IPS DF 4.7 (cell line): ENCODE data around the gene PHF13.
"Not testable (repeated sequence)": the region's sequence is repeated elsewhere in the genome, so short reads cannot be mapped to it uniquely, and the experiment has no call there.

ENCODE experiments used
- DNase-seq: peaks from one replicate; pipeline ENCODE4 v3.0.0-alpha.2; 2013; ENCODE audit warnings: low spot score; ENCODE audit errors: extremely low read depth

PHF13 gene

GRCh38 chr1:6586404-6586816 lies 27.1 kb upstream of the PHF13 start:
- DNase-seq, result no peak

DNA sequence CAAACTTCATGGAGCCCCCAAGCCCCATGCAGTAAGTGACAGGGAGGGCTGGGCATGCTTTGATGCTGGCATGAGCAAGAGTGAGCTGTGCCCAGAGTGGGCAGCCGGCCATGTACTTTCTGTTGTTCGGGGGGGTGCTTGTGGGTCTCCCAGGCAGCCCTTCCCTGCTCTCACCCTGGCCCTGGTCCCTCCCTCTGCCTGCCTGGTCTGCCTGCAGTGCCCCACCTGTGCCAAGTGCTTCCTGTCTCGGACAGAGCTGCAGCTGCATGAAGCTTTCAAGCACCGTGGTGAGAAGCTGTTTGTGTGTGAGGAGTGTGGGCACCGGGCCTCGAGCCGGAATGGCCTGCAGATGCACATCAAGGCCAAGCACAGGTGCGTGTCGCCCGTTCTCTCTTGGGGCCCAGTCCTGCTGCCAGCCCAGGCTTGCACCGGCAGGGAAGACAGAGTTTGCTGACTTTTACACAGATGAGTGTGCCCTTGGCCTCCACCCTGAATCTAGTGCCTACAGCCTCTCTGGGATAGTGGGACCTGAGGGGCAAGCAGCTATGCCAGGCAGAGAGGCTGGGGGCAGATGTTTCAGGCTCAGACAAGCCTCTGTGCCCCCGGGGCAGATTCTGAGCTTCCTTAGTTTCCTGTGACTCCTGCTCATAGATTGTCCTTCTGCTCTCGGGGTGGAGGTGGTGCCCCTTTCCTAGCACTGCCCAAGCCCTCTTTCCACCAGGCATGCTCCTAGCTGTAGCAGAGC lies 26.1 kb upstream of the PHF13 start:
- no peak for DNase-seq

DNA sequence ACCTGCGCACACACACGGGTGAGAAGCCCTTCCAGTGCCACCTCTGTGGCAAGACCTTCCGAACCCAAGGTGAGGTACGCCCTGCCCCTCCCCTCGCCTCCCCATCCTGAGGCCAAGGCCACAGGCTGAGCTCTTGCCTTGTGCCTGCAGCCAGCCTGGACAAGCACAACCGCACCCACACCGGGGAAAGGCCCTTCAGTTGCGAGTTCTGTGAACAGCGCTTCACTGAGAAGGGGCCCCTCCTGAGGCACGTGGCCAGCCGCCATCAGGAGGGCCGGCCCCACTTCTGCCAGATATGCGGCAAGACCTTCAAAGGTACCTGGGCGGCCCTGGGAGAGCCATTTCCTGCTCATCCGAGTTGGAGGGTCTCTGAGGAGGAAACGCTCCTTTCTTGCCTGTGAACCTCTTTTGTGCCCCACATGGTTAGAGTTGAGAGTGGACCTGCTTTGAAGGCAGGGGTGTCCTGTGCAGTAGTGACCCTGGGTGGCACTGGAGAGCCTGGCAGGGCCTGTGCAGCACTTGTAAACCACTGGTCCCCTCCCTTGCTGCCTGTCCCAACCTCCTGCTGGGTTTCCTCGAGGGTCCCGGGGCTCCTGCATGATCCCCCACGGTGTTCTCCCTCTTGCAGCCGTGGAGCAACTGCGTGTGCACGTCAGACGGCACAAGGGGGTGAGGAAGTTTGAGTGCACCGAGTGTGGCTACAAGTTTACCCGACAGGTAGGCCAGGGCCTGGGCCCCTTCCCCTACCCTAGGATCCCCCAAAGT lies 25.2 kb upstream of the PHF13 start:
- DNase-seq, result no peak

DNA sequence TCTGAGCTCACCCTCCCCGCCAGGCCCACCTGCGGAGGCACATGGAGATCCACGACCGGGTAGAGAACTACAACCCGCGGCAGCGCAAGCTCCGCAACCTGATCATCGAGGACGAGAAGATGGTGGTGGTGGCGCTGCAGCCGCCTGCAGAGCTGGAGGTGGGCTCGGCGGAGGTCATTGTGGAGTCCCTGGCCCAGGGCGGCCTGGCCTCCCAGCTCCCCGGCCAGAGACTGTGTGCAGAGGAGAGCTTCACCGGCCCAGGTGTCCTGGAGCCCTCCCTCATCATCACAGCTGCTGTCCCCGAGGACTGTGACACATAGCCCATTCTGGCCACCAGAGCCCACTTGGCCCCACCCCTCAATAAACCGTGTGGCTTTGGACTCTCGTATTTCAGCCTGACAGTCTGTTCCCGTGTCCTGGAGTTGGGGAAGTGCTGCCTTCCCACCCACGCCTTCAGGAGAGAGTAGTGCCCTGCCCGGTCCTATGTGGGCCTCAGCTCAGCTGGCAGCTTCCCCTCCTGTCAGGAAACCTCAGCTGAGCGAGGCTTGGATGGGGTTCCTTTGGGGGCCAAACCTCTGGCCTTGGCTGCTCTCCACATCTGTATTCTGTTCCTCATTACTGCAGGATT lies 24.5 kb upstream of the PHF13 start:
- DNase-seq, result no peak

DNA sequence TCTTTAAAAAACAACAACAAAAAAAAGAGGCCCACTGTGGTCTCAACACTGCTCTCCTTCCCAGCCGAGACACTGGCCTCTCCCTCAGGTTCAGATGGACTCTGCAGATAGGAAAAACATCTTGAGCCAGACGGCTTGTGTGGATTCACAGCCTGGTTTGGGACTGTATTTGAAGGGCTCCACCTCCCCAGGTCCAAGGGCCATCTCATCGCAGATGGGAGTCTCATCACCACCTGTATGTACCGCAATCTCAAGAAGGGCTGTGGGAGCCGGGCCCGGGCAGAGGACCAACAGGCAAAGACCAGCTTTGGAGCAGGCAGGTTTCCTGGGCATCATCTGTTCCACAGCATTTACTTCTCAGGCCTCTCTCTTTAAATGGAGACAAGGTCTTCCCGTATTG lies 23.5 kb upstream of the PHF13 start:
- DNase-seq, result no peak

GRCh38 chr1:6591222-6591621 lies 22.3 kb upstream of the PHF13 start:
- DNase-seq, result no peak

GRCh38 chr1:6591644-6592043 lies 21.9 kb upstream of the PHF13 start:
- no peak for DNase-seq

- no peak for DNase-seq
Measured at GRCh38 chr1:6592441-6592840, 21.1 kb upstream of the PHF13 start.

DNA sequence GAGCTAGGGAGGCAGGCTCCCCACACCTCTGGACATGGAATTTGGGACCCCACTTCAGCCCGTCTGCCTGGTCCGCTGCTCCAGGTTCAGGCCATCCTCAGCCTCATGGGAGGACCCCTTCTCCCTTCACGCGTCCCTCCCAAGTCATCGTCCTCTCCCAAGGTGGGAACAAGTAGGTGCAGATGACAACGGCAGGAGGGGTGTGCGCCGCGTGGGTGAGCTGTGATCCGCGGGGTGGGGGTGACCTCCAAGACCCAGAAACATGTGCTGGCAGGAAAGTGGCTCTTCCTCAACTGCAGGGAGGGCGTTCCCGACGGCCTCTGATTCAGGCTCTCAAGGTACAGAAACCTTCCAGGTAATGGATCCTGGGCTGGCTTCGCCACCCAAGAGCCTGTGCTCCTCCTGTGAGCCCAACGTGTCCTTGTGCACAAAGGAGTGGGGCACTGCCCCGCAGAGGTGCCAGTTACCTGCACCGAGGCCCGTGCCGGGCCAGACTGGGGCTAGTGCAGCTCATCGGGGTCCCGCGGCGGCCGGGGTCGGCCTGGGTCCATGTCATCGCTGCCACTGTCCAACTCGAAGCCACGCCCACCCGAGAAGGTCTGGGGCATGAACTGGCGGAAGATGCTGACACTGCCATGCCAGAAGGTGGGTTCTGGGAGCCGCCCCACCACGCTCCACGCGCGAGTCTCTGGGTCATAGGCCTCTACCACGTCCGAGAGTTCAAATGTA lies 20.5 kb upstream of the PHF13 start:
- no peak for DNase-seq

GRCh38 chr1:6593810-6594209 lies 19.7 kb upstream of the PHF13 start:
- DNase-seq, result no peak

- no peak for DNase-seq
Measured at GRCh38 chr1:6594977-6595740, 18.4 kb upstream of the PHF13 start.

GRCh38 chr1:6596351-6596750 lies 17.2 kb upstream of the PHF13 start:
- no peak for DNase-seq

DNA sequence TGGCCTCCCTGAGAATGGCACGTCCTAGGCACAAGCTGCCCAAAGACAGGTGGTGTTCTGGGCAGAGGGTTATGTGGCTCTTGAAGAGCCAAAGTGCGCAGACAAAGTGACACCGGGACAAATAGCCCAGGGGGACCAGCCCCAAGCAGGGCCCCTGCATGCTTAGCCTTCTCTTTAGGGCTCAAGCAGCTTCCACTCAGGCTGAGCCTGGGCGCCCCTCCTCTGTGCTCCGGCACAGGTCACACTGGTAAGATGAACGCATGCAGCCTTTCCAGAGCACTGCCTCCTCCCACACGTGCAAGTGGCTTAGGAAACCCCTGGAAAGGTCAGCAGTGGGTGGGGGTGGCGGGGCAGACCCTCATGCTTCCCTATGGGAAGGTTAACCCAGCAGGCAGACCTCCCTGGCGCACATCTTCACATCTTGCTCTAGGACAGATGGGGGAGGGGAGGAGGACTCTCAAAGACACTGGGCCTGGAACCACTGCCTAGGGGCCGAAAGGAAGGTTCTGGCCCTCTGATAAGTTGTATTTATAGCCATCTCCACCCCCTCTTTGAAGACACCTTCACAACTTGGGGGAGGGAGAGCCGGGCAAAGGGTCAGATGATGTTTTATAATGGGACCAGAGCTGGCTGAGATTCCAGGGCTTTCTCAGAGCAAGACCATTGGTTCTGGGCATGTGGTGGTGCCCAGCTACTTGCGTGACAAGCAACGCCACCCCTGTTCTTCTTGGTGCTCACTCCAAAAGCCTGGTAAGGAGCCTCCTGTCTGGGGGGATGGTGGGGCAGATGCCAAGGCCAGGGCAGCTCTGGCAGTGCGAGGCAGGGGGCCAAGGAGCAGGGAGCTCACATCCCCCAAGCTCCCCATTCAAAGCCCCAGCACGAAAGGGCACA lies 16.4 kb upstream of the PHF13 start:
- no peak for DNase-seq

DNA sequence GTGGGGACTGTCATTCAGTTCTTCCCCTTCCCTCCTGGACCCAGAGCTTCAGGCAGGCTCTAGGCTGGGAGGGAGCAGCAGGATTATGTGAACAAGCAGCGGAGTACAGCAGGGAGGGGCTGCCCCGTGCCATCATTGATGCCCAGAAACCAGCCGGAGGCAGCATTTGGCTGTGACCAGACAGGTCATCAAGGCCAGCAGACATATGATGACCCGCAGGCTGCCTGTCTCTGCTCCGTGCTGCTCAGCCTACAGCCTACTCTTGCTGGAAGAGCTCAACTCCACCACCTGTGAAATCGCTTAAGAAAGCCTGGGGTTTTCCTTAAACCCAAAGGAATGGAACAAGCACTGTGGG lies 15.8 kb upstream of the PHF13 start:
- DNase-seq, result no peak

- DNase-seq, result no peak
Measured at GRCh38 chr1:6599141-6599975, 14.2 kb upstream of the PHF13 start.

DNA sequence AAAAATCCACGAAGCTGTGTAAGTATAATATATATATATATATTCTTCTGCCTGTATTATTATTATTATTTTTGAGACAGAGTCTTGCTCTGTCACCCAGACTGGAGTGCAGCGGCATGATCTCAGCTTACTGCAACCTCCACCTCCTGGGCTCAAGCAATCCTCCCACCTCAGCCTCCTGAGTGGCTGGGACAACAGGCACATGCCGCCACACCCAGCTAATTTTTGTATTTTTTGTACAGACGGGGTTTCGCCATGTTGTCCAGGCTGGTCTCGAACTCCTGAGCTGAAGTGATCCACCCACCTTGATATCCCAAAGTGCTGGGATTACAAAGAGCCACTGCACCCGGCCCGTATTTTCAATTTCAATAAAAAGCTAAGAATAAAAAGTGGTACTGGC lies 13.5 kb upstream of the PHF13 start:
- not testable (repeated sequence) for DNase-seq

DNA sequence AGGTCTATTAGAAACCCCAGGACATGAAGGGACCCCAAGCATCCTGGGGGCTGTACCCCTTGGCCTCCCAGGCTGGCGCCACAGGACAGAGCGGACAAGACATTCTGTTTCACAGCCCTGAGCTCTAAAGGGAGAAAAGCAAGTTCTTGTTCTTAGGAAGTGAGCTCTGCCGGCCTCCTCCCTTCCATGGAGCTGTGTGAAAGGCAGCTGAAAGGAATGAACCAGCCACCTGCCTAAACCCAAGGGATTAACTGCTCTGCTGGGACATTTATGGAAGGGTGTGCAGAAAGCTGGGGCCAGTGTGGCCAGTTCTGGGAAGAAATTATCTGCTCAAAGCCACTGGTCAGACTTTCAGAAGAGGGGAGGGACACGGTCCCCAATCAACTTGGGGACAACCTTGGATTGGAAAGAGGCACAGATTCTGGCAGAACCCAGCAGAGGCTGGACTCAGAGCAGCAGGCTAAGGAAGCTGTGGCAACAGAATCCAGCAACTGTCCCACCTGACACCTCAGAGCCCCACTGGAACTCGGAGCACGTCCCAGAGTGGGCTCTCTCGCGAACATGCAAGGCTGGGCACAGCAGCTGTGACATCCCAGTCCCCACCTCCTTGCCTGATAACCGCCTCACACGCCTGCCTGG lies 13.0 kb upstream of the PHF13 start:
- no peak for DNase-seq

DNA sequence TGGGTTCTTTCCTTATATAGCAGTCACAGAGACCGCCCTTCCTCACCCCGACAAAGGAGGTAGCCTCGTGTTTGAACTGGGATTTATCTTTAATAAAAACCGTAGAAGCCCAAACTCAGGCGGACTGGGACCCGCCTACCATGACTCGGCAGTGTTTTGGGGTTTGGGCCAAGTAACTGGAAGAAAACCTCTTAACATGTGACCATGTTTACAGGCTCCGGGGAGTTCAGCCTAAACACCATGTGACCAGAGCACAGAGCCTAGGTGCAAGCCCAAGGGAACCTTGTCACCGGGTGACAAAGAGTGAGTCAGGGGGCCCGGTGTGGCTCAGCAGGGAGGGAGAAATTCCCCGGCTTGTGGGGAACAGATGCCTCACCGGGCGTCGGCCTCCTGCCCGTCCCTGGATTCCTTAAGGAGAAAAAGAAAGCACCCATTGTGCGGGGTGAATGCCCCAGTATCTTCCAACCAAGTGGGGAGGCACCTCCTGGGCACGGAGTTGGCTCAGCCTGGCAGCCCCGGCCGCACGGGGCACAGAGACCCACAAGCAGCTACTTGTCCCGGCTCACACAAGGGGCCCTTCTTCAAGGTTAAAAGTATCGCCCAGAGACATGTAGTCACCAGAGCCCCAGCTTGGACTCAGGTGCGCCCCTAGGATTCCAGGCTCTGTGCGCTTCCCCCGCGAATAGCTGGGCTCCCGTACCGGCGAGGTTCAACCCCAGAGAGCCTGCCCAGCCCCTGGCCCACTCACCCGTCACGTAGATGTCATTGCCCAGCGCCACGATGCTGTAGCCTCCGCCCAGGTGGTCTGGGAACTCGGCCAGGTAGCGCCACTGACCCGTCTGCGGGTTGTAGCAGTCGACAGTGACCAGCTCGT lies 12.2 kb upstream of the PHF13 start:
- no peak for DNase-seq
